KMS-11 (cell line): ENCODE data around the gene THRSP.

Experiments used
- H2AFZ ChIP-seq: fragments of 200-600 bp; sonication (generic); 2 replicates; pipeline ENCODE4 v1.6.1; 2016; ENCODE audit warnings: antibody characterized with exemption, mixed run types, low read depth
- H3K27ac ChIP-seq: fragments of 200-600 bp; sonication (generic); 2 replicates; pipeline ENCODE4 v1.6.1; 2016; ENCODE audit warnings: mild to moderate bottlenecking, mixed run types
- H3K27me3 ChIP-seq: fragments of 200-600 bp; sonication (generic); 2 replicates; pipeline ENCODE4 v1.6.1; 2017; ENCODE audit warnings: mild to moderate bottlenecking, low read depth, mixed run types, moderate library complexity; ENCODE audit not compliant: insufficient read depth
- H3K36me3 ChIP-seq: fragments of 200-600 bp; sonication (generic); 2 replicates; pipeline ENCODE4 v1.6.1; 2017; ENCODE audit warnings: mild to moderate bottlenecking, mixed run types; ENCODE audit not compliant: insufficient read depth
- H3K4me1 ChIP-seq: fragments of 200-600 bp; sonication (generic); 2 replicates; pipeline ENCODE4 v1.6.1; 2016; ENCODE audit warnings: mild to moderate bottlenecking, low read depth, mixed run types; ENCODE audit not compliant: poor library complexity, severe bottlenecking
- H3K4me2 ChIP-seq: fragments of 200-600 bp; sonication (generic); 2 replicates; pipeline ENCODE4 v1.7.0; 2016; ENCODE audit warnings: mild to moderate bottlenecking, mixed run types
- H3K4me3 ChIP-seq: fragments of 200-600 bp; sonication (generic); IDR thresholded peaks from 2 replicates; pipeline ENCODE4 v1.6.1; 2017; ENCODE audit warnings: low read depth, low read length, mixed read lengths; ENCODE audit not compliant: insufficient read depth
- H3K79me2 ChIP-seq: fragments of 200-600 bp; sonication (generic); 2 replicates; pipeline ENCODE4 v1.6.1; 2016; ENCODE audit warnings: low read depth, mixed run types; ENCODE audit not compliant: insufficient read depth
- H3K9ac ChIP-seq: fragments of 200-600 bp; sonication (generic); 2 replicates; pipeline ENCODE4 v1.6.1; 2016; ENCODE audit warnings: mild to moderate bottlenecking, mixed run types
- H4K20me1 ChIP-seq: fragments of 200-600 bp; sonication (generic); 2 replicates; pipeline ENCODE4 v1.6.1; 2016; ENCODE audit warnings: mild to moderate bottlenecking, mixed run types; ENCODE audit not compliant: insufficient read depth
- TF ChIP-seq, protein P1 (sequence below): fragments of 200-600 bp; sonication (generic); conservative IDR thresholded peaks from 2 replicates; pipeline ENCODE4 v1.6.1; 2017; ENCODE audit warnings: low read depth, mild to moderate bottlenecking, antibody characterized with exemption, low read length, moderate library complexity, mixed read lengths

Gene THRSP

GRCh38 chr11:78070621-78071020 lies 7.0 kb downstream of the THRSP start:
- no peaks in the 10 kb centered on the region for H3K27me3 ChIP-seq
- no peak overlapping the region for H2AFZ ChIP-seq
- peaks cover 17% of the 10 kb centered on the region; the same call in 1 of the 2 replicates for H3K36me3 ChIP-seq
- peaks cover 8% of the 10 kb centered on the region; the same call in 1 of the 2 replicates for H4K20me1 ChIP-seq
- peaks cover 5% of the 10 kb centered on the region for H3K4me1 ChIP-seq
- H3K9ac ChIP-seq = no peak overlapping the region
- H3K4me3 ChIP-seq = no peak overlapping the region
- peaks cover 18% of the 10 kb centered on the region for H3K79me2 ChIP-seq
- H3K27ac ChIP-seq = no peak overlapping the region
- TF ChIP-seq, protein P1, sequence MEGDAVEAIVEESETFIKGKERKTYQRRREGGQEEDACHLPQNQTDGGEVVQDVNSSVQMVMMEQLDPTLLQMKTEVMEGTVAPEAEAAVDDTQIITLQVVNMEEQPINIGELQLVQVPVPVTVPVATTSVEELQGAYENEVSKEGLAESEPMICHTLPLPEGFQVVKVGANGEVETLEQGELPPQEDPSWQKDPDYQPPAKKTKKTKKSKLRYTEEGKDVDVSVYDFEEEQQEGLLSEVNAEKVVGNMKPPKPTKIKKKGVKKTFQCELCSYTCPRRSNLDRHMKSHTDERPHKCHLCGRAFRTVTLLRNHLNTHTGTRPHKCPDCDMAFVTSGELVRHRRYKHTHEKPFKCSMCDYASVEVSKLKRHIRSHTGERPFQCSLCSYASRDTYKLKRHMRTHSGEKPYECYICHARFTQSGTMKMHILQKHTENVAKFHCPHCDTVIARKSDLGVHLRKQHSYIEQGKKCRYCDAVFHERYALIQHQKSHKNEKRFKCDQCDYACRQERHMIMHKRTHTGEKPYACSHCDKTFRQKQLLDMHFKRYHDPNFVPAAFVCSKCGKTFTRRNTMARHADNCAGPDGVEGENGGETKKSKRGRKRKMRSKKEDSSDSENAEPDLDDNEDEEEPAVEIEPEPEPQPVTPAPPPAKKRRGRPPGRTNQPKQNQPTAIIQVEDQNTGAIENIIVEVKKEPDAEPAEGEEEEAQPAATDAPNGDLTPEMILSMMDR = no peak
- no peak overlapping the region for H3K4me2 ChIP-seq

- Histone ChIP-seq H3K79me2 (peaks cover 29% of the 10 kb centered on the region), H3K4me3 (no peak overlapping the region), H3K36me3 (peaks cover 17% of the 10 kb centered on the region; the same call in 1 of the 2 replicates), H3K27me3 (no peaks in the 10 kb centered on the region), H3K9ac (no peak overlapping the region), H2AFZ (no peak overlapping the region), H3K4me2 (no peak overlapping the region), H4K20me1 (peaks cover 8% of the 10 kb centered on the region; the same call in 1 of the 2 replicates), H3K27ac (no peak overlapping the region), H3K4me1 (no peaks in the 10 kb centered on the region)
- TF ChIP-seq, protein P1 = no peak
These were observed 8.1 kb downstream of the THRSP start for GRCh38 chr11:78071717-78072116.

DNA sequence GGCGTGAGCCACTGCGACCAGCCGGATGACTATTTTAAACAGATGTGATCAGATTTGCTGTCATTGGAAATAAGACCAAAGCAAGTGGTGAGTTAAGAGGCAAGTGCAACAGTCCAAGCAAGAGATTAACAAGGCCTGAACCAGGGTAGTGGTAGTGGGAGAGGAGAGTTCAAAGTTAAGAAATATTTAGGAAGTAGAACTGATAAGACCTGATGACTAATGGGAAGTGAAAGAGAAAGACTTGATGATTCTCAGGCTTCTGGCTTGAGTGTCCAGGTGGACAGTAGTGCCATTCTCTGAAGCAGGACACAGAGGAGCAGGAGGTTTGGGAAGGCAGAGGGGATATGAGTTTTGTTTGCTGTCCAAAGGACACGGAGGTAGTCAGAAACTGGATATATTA lies 8.8 kb downstream of the THRSP start:
- H3K27ac ChIP-seq = no peak overlapping the region
- H3K4me1 ChIP-seq = peaks cover 2% of the 10 kb centered on the region
- TF ChIP-seq, protein P1 = no peak
- H3K79me2 ChIP-seq = peaks cover 36% of the 10 kb centered on the region
- no peak overlapping the region for H3K9ac ChIP-seq
- peaks cover 8% of the 10 kb centered on the region; the same call in 1 of the 2 replicates for H4K20me1 ChIP-seq
- no peak overlapping the region for H3K4me2 ChIP-seq
- peaks cover 17% of the 10 kb centered on the region; the same call in 1 of the 2 replicates for H3K36me3 ChIP-seq
- H3K27me3 ChIP-seq = no peaks in the 10 kb centered on the region
- no peak overlapping the region for H3K4me3 ChIP-seq
- no peak overlapping the region for H2AFZ ChIP-seq

DNA sequence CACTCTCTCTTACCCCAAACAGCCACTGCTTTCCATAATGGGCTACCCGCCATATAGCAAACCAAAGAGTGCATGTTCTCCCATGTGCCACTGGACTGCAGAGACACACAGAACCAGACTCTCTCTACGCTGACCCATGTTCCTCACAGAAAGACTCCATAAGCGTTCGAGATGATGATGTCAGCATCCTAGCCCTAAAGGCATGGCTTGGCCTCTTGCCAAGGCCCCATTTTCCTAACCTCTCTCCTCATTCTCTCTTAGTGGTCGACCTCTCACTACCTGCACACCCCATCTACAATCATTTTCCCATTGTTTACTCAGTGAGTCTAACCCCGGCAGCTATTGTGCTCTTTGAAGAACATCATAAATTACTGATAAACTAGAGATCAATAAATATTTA lies 11.1 kb downstream of the THRSP start:
- Histone ChIP-seq H4K20me1 (peaks cover 8% of the 10 kb centered on the region; the same call in 1 of the 2 replicates), H3K27ac (no peak overlapping the region), H3K9ac (no peak overlapping the region), H3K36me3 (0 out of 2 replicates have a peak, but pooled peaks cover 8% of the 10 kb centered on the region), H3K79me2 (peaks cover 58% of the 10 kb centered on the region), H3K27me3 (no peaks in the 10 kb centered on the region), H2AFZ (no peak overlapping the region), H3K4me2 (no peak overlapping the region), H3K4me1 (peaks cover 15% of the 10 kb centered on the region), H3K4me3 (no peak overlapping the region)
- TF ChIP-seq, protein P1 = no peak
